SH-SY5Y (cell line): ENCODE results near the gene DLG2.

ENCODE experiments used
- GATA2 ChIP-seq: IDR thresholded peaks from 2 replicates; pipeline ENCODE4 v1.6.1; 2011; ENCODE audit warnings: mild to moderate bottlenecking, low read depth, low read length
- GATA3 ChIP-seq: IDR thresholded peaks from 2 replicates; pipeline ENCODE4 v1.6.1; 2011; ENCODE audit warnings: low read depth, mild to moderate bottlenecking, low read length, moderate library complexity

DNA sequence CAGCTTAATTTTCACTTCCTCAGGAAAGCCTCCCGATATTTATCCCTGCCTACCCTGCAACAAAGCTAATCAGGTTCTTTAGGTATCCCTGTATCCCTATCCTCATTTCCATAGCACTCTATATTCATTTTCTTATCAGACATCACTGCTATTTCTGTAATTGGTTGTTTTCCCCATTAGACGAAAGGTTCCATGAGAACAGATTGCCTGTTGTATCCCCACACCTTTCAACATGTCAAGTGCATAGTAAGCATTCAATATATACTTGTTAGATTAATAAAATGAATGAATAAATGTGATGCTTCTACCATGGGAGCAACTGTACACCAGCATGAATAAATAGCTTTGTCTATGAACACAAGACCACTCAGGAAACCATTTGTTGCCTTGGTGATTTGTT, 499.8 kb downstream of the DLG2 start:
- no peak for TF ChIP-seq GATA3
- no peak for TF ChIP-seq GATA2
